K562 (cell line): Measurements from ENCODE around the gene NT5DC2. TPM values are rescaled to one million over a fixed set of nuclear protein-coding genes. Genes with fewer than 3 reads are reported as not detected.

Experiments
- ATAC-seq: fragments of 200-7000 bp; cut with Tn5 transposase; 3 replicates; pipeline ENCODE4 v1.9.1; 2020; ENCODE audit warnings: moderate library complexity
- BruUV-seq: library from RNA; stranded (reverse); fragments of 400-500 nt; replicated peaks from 2 replicates; lab custom pipeline; 2021; lab: Mats Ljungman, UMichigan
- CTCF ChIA-PET: fragments of 300-600 bp; formaldehyde crosslinking; extraction: SDS; loops from one replicate; lab custom pipeline; 2021; ENCODE audit warnings: low intra/inter-chr PET ratio; lab: Yijun Ruan, JAX
- POLR2A ChIA-PET: fragments of 300-600, 350-650 bp; sonication (Branson Sonifier 250); formaldehyde crosslinking; extraction: SDS; loops from one replicate; lab custom pipeline; 2021; ENCODE audit warnings: antibody characterized with exemption, inconsistent platforms; lab: Yijun Ruan, JAX
- DNase-seq, 4 experiments: peaks; one replicate each; pipeline versions ENCODE4 v3.0.0 to v3.0.0-alpha.2; 2011 to 2018; ENCODE audit warnings: low spot score in 3 of 4, mixed read lengths in 3 of 4; ENCODE audit errors: extremely low read depth in 1 of 4
- FAIRE-seq: peaks from 2 replicates; lab custom pipeline; 2011; peaks lifted over from hg19 to GRCh38; lab: Jason Lieb, UNC
- H2AFZ ChIP-seq: 2 replicates; pipeline ENCODE4 v1.6.0; 2011; ENCODE audit warnings: low read depth, low read length, control low read depth, inconsistent platforms
- H3K27ac ChIP-seq: fragments of 200-600 bp; 3 replicates; pipeline ENCODE4 v1.8.0; 2011; ENCODE audit warnings: low read depth, mild to moderate bottlenecking, control low read depth, inconsistent platforms, low read length, moderate library complexity, mixed read lengths; ENCODE audit errors: extremely low read depth
- H3K27me3 ChIP-seq, 2 experiments: fragments of 300-600 bp in 1 of 2; 2 replicates in 1 of 2; 3 replicates in 1 of 2; pipeline versions ENCODE4 v1.6.0 to v1.8.0; 2011; ENCODE audit warnings: inconsistent platforms in 2 of 2, low read length in 2 of 2, mild to moderate bottlenecking in 1 of 2, mixed read lengths in 1 of 2, moderate library complexity in 1 of 2; ENCODE audit not compliant: control insufficient read depth in 2 of 2, insufficient read depth in 2 of 2
- H3K36me3 ChIP-seq: fragments of 300-600 bp; 3 replicates; pipeline ENCODE4 v1.8.0; 2011; ENCODE audit warnings: mild to moderate bottlenecking, low read length, inconsistent platforms; ENCODE audit not compliant: control insufficient read depth, insufficient read depth
- H3K4me1 ChIP-seq, 2 experiments: fragments of 200-600 bp in 1 of 2; replicated peaks in 1 of 2; 2 replicates in 1 of 2; 3 replicates in 1 of 2; pipeline versions ENCODE4 v1.5.1 to v1.8.0; 2011; ENCODE audit warnings: inconsistent platforms in 2 of 2, low read length in 2 of 2, mild to moderate bottlenecking in 1 of 2, mixed read lengths in 1 of 2, moderate library complexity in 1 of 2; ENCODE audit not compliant: control insufficient read depth in 2 of 2, insufficient read depth in 2 of 2
- H3K4me2 ChIP-seq: 2 replicates; pipeline ENCODE4 v1.6.1; 2011; ENCODE audit warnings: low read length, control low read depth, inconsistent platforms, mixed read lengths; ENCODE audit not compliant: insufficient read depth
- H3K4me3 ChIP-seq: fragments of 200-600 bp; sonication (generic), shearing (Covaris generic); 2 replicates; pipeline ENCODE4 v1.5.1; 2016; ENCODE audit warnings: control low read depth, inconsistent platforms
- H3K79me2 ChIP-seq: fragments of 200-600 bp; 3 replicates; pipeline ENCODE4 v1.8.0; 2011; ENCODE audit warnings: low read length, inconsistent platforms; ENCODE audit not compliant: control insufficient read depth, insufficient read depth
- H3K9ac ChIP-seq, 2 experiments: 2 replicates each; pipeline versions ENCODE4 v1.6.0 to v1.6.1; 2011; ENCODE audit warnings: low read depth in 2 of 2, low read length in 2 of 2, control low read depth in 1 of 2, inconsistent platforms in 1 of 2, mild to moderate bottlenecking in 1 of 2, mixed read lengths in 1 of 2; ENCODE audit not compliant: insufficient read depth in 1 of 2
- H3K9me1 ChIP-seq: one replicate; pipeline ENCODE4 v1.6.0; 2011; ENCODE audit warnings: inconsistent platforms, mild to moderate bottlenecking, low read length, moderate library complexity; ENCODE audit not compliant: control insufficient read depth, insufficient read depth
- H3K9me3 ChIP-seq: replicated peaks from 2 replicates; pipeline ENCODE4 v1.5.1; 2011; ENCODE audit warnings: low read depth, low read length, inconsistent platforms; ENCODE audit not compliant: control insufficient read depth, insufficient read depth
- H4K20me1 ChIP-seq: replicated peaks from 2 replicates; pipeline ENCODE4 v1.6.1; 2011; ENCODE audit warnings: low read length, inconsistent platforms, mixed read lengths; ENCODE audit not compliant: control insufficient read depth, insufficient read depth
- POLR2G ChIP-seq: fragments of 200-400 bp; formaldehyde crosslinking; IDR thresholded peaks from 2 replicates; pipeline ENCODE4 v1.6.1; 2017; ENCODE audit warnings: low read depth, mild to moderate bottlenecking, antibody characterized with exemption, low read length, moderate library complexity
- ZNF395 ChIP-seq: fragments of 200-800 bp; sonication (Bioruptor generic); IDR thresholded peaks from 2 replicates; pipeline ENCODE4 v1.6.1; 2017; ENCODE audit warnings: missing genetic modification characterization, missing compliant biosample characterization
- WGBS: fragments of 100-300 bp; shearing (Covaris generic); methylation state at CpG from one replicate; pipeline ENCODE4 v1.1.6; 2016; ENCODE audit warnings: low coverage, mixed read lengths; ENCODE audit not compliant: insufficient coverage; ENCODE audit errors: missing lambda C conversion rate; 5-methylcytosine and 5-hydroxymethylcytosine counted together
- in situ Hi-C: fragments of 300-500 bp; cut with MboI; formaldehyde crosslinking; loops from 4 replicates; pipeline ENCODE4 v1.15.0; 2018; ENCODE audit warnings: inconsistent platforms, mixed read lengths
- intact Hi-C: fragments of 100-400 bp; cut with micrococcal nuclease; formaldehyde crosslinking; loops from 2 replicates; pipeline ENCODE4 v1.14.2; 2022
- polyA plus RNA-seq, 8 experiments: library from polyadenylated mRNA; depleted of rRNA in 4 of 8; stranded (reverse) in 5 of 8; unstranded in 3 of 8; fragments of >200 nt; fragmentation: Nextera tagmentation in 2 of 8; fragmentation: Illumina TruSeq in 1 of 8; extraction: Ambion mirVana in 2 of 8; extraction: Trizol in 1 of 8; gene quantifications; 2 replicates each; pipeline versions ENCODE4 v1.2.1 to v1.2.3, GENCODE V29; 2011 to 2014; ENCODE audit warnings: inconsistent platforms in 1 of 8, missing spikeins in 1 of 8
- total RNA-seq, 7 experiments: library from RNA; depleted of rRNA in 6 of 7; stranded (reverse); fragments of >200 nt in 6 of 7; fragmentation: Illumina TruSeq in 2 of 7; extraction: Trizol in 2 of 7; gene quantifications; 2 replicates each; pipeline versions ENCODE4 v1.2.1 to v1.2.3, GENCODE V29; 2011 to 2021; ENCODE audit warnings: low replicate concordance in 1 of 7

Gene NT5DC2
- total and polyA plus RNA-seq, 9 of the 15 experiments (the other 6 are each of a cell fraction or from before 2014, with no cell fraction given): 25.6 to 168 (median 122) TPM

DNA sequence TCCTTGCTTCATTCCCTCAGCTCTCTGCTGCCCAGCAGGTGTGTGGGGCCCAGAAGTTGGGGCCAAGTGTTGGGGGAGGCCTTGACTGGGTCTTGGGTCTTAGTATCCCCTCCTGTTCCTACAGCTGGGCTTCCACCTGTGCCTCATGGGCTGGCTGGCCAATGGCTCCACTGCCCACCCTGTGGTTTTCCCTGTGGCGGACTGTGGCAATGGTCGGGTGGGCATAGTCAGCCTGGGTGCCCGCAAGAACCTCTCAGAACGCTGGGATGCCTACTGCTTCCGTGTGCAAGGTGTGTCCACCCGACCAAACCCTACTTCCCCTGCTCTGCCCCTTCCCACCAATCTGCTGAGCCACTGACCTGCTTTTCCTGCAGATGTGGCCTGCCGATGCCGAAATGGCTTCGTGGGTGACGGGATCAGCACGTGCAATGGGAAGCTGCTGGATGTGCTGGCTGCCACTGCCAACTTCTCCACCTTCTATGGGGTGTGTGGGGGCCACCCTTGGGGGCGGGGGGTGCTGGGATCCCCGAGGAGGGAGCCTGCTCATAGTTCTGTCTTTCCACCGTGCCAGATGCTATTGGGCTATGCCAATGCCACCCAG is 10.9 kb downstream of the NT5DC2 start:
- Histone ChIP-seq H3K4me2 (no peak overlapping the region), H3K4me1 (peaks cover 12 to 64% of the 10 kb centered on the region in 2 experiments; a peak in 4 of 5 replicates), H2AFZ (no peak overlapping the region), H3K36me3 (peaks cover 42% of the 10 kb centered on the region; the same call in 2 of the 3 replicates), H3K27me3 (no peaks in the 10 kb centered on the region), H4K20me1 (no peaks in the 10 kb centered on the region), H3K9me1 (no peaks in the 10 kb centered on the region), H3K9me3 (no peaks in the 10 kb centered on the region), H3K27ac (no peak overlapping the region), H3K4me3 (no peak overlapping the region)
- ChIA-PET POLR2A (no interaction called here), CTCF (no interaction called here)
- 79% methylated on average over 9 of the region's 14 CpGs for WGBS
- BruUV-seq: no TSS peak
- intact Hi-C loops: no loop called here
- no peak for DNase-seq
- no peak for ATAC-seq
- FAIRE-seq: no peak
- TF ChIP-seq ZNF395 (no peak), POLR2G (peak; percentile 39; the same call in 1 of the 2 replicates)
- TF ChIP-seq, all 486 proteins: peak for 1
- H3K9ac ChIP-seq: no peak overlapping the region
- no peaks in the 10 kb centered on the region for H3K79me2 ChIP-seq
- in situ Hi-C loops: no loop called here
